Fibroblast of the conjunctiva (primary cell): ENCODE measurements around the gene SLC23A3.

Source experiments
- DNase-seq: peaks from one replicate; pipeline ENCODE4 v3.0.0-alpha.2; 2010; ENCODE audit warnings: low read depth

Gene SLC23A3

GRCh38 chr2:219175928-219176817, 6.3 kb upstream of the SLC23A3 start:
- no peak for DNase-seq

- DNase-seq, result no peak
These were observed 5.7 kb upstream of the SLC23A3 start for GRCh38 chr2:219175486-219175885.

DNA sequence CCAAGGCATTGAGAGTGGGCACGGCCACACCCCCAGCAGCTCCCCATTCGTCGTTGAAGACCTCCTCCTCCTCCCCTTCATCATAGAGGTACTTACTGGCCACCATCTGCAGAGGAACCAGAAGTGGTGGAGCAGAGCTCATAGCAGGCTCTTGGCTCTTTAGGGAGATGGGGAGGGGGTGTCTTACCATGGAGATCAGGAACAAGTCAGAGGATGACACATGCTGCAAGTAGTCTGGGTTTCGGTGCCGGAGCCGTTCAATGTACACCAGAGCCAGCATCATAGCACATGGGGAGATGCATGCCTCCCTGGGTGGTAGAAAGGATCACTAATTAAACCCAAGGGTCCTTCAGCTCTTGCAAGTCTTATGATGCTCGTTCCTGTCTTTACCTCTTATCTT, 5.0 kb upstream of the SLC23A3 start:
- no peak for DNase-seq

GRCh38 chr2:219174146-219174545, 4.3 kb upstream of the SLC23A3 start:
- no peak for DNase-seq

- no peak for DNase-seq
These were observed 3.3 kb upstream of the SLC23A3 start for GRCh38 chr2:219173176-219173575.

- no peak for DNase-seq
These were observed 2.7 kb upstream of the SLC23A3 start for GRCh38 chr2:219172231-219173154.

DNA sequence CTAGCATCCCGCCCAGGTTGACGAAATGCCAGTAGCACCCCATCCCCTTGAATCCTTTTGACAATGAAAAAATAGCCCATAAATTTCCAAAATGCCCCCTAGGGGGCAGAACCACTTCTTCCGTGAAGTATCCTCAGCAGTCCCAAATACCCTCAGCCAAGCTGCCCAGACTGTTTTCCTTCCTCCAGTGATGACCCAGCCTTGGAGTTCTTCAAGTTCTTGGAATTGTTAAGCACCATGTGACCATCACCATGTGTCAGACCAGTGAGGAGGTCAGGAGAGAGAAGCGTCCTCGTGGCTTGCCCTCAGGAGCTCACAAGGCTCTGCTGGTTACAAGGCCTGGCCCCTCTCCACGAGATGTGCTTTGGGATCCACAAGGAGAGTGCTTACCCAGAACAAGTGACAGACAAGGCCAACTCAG, 1.4 kb upstream of the SLC23A3 start:
- DNase-seq, result peak; percentile 62

DNA sequence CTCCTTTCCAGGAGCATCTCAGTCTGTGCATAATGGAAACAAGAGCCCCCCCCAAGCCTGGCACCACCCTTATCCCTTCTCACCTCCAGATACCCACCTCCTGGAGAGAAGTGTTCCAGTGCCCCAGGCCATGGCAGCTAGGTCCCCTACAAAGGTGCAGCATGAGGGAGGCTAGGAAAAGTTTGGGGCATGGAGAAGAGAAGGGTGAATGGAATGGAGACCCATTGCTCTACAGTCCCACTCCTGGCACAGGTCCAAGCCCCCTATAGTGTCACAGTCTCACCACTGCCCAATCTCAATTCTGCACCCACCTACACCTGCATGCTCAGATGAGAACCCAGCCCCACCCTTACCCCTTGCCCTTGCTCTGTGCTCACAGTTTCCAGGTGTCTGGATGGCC, 897 bp downstream of the SLC23A3 start:
- DNase-seq, result no peak

GRCh38 chr2:219168526-219168925, 1.3 kb downstream of the SLC23A3 start:
- DNase-seq, result no peak

DNA sequence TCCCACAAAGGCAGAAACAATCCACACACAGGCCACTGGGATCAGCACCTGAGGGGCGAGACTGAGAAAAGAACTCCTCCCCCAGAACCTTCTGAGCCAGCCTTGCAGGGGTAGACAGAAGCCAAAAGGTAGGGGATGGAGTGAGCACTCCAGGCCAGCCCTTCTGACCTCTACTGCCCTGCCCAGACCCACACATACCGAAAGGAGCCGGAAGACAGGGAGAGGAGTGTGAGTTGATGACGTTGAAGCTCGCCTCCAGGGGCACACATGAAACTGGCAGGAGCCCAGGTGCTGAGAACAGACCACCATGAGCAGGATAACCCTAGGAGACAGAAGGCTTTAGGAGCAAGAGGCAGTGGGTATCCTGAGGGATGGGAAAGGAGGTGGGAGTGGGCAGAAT, 1.8 kb downstream of the SLC23A3 start:
- no peak for DNase-seq

- no peak for DNase-seq
These were observed 4.5 kb downstream of the SLC23A3 start for GRCh38 chr2:219165058-219165911.

DNA sequence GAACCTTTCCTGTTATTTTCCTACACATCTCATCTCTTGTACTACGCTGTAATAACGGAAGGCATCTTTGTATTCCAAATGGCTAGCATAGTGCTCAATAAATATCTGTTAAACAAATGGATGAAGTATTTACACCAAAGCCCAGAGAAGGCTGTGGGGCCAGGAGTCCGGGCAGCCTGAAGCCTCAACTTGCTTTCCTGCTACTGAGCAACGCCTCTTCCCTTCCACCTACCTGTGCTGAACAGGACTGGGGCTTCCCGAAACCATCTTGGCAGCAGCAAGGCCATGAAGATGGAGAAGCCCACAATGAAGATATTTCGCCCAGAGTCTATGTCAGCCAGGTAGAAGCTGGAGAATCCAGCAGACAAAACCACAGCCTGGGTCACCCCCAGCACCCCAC, 6.7 kb downstream of the SLC23A3 start:
- DNase-seq, result no peak

DNA sequence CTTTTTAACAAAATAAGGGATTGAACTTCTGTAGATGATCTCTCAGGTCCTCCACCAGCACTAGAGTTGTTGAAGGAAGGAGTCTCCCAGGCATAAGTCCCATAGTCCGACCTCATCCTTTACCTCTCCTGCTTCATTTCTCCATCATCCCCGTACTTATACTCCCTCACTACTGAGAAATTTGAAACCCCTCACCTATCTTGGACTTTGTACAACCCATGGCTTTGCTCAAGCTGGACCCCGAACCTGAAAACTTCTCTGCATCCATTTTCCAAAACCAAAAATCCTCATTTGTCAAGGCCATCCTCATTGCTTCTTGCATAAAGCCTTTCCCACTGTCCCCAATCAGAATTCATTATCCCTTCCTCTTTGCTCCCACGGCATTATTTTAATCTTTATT, 8.7 kb downstream of the SLC23A3 start:
- DNase-seq, result no peak

DNA sequence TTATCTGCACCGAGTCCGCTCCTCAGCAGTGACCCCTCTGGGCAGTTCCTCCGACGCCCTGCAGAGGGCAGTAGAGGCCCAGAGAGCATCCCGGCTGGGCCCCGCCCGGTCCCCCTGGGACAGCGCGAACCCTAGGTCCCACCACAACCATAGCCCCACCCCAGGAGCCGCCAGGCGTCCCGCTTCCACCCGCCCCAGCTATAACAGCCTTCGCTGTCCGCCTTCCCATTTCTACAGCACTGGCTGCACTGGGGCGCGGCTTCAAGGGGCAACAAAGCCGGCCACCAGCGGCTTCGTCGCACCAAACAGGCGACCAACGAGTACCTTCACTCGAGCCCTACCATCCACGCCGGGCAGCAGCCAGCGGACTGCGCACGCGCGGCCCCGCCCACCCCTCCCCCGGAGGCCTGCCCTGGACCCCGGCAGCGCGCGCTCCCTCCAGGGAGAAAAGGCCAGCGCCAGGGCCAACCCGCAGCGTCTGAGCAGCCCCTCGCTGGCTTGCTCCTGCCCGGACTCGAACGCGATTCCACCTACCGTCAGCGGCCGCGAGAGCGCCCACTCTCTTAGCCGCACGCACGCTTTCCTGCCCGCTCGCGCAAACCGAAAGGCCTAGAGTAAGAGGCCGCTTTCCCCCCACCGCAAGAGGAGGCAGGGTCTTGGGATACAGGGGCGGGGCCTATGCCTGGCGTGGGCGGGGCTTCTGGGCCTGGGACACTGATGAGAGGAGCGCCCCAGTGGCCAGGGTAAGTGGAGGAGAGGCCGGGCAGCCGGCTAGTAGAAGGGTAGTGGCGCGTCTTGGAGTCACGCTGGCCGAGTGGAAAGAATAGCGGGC, 9.4 kb downstream of the SLC23A3 start, which contains the start of gene NHEJ1:
Gene NHEJ1, minus strand, starts transcription at position 630 of the 832 bp plus-strand sequence. CDS start 2,453 bp downstream, outside the sequence.
- DNase-seq, result peak; percentile 89

DNA sequence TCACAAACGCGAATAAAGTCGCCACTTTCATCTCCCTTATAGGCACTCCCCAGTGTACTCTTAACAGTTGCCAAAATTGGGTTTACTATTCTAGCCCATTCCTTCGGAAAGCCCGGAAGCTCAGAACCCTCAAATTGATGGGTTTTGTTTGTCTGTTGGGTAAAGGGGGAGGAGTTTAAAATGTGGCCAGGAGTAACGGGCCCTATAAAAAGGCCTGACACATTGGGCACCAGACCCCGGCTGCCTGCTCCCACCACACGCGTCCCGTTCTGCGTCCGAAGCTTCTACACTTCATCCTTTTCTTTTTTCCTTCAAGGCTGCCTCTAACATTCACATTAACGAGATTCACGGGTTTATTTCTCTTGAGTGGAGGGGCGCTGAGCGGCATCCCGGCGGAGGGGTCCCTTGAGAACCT, 10.1 kb downstream of the SLC23A3 start:
- no peak for DNase-seq

GRCh38 chr2:219158586-219158985, 11.2 kb downstream of the SLC23A3 start:
- no peak for DNase-seq

DNA sequence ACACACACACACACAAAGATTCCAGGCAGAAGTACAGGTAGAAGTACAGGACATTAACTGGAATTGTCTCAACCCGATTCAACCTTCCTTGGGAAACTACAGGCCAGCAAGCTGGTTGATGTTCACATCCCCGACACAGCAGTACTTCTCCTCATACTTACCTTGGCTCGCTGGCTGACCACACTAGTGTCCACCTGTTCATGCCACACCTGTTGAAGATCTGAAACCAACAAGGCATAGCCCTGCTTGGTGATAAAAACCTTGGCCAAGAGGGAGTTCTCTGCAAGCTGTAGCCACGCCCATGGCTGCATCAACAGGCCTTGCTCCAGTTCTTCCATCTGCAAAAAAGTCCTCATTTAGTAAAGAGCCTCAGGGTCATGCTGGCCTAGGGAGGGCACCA, 11.8 kb downstream of the SLC23A3 start:
- no peak for DNase-seq

- no peak for DNase-seq
These were observed 12.4 kb downstream of the SLC23A3 start for GRCh38 chr2:219157396-219157795.

DNA sequence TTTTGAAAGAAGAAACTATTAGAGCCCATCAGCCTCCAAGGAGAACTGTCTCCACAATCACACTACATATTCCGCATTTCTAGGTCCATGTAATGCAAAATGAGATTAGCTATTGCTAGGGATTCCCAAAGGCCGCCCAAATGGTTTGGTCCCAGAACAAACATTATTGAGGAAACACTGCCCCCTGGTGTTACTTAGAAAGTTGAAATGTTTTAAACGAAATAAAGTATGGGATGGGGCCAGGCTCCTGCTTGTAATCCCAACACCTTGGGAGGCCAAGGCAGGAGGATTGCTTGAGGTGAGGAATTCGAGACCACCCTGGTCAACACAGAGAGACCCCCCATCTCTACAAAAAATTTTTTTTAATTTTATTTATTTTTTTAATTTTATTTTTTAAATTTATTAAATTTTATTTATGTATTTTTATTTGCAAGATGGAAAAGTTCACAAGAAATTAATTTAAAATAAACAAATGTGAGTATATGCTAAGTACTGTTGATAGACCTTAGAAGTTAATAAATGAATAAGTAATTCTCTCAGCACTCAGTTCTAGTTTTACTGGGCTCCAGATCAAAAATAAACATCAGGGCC, 14.7 kb downstream of the SLC23A3 start:
- DNase-seq, result peak; percentile 69

GRCh38 chr2:219149667-219150066, 20.2 kb downstream of the SLC23A3 start:
- DNase-seq, result no peak
